Mesenchymal stem cell (in vitro differentiated cells and primary cell): Measurements from ENCODE around the gene GNL3L.
"Not testable (repeated sequence)": the region's sequence is repeated elsewhere in the genome, so short reads cannot be mapped to it uniquely, and the experiment has no call there.

Source experiments
- DNase-seq: peaks from one replicate; pipeline ENCODE4 v3.0.0-alpha.2; 2013
- H2AFZ ChIP-seq: one replicate; pipeline ENCODE4 v1.6.1; 2013; ENCODE audit warnings: low read depth, mild to moderate bottlenecking, control low read depth, inconsistent platforms, low read length, moderate library complexity
- H2AK5ac ChIP-seq: 2 replicates; pipeline ENCODE4 v1.6.1; 2013; ENCODE audit warnings: low read length, moderate library complexity, mild to moderate bottlenecking, inconsistent platforms; ENCODE audit not compliant: severe bottlenecking
- H2BK120ac ChIP-seq: one replicate; pipeline ENCODE4 v1.6.1; 2013; ENCODE audit warnings: low read depth, mild to moderate bottlenecking, inconsistent platforms, low read length, moderate library complexity
- H2BK12ac ChIP-seq, 2 experiments: one replicate each; pipeline ENCODE4 v1.6.1; 2013; ENCODE audit warnings: inconsistent platforms in 2 of 2, low read length in 2 of 2, mild to moderate bottlenecking in 2 of 2, moderate library complexity in 2 of 2, control low read depth in 1 of 2
- H2BK15ac ChIP-seq: one replicate; pipeline ENCODE4 v1.6.1; 2013; ENCODE audit warnings: mild to moderate bottlenecking, low read depth, inconsistent platforms; ENCODE audit not compliant: poor library complexity, severe bottlenecking
- H2BK5ac ChIP-seq: 2 replicates; pipeline ENCODE4 v1.6.1; 2013; ENCODE audit warnings: low read depth, mild to moderate bottlenecking, low read length, control low read depth, inconsistent platforms; ENCODE audit not compliant: poor library complexity, severe bottlenecking
- H3K14ac ChIP-seq, 2 experiments: one replicate each; pipeline ENCODE4 v1.6.1; 2013; ENCODE audit warnings: inconsistent platforms in 2 of 2, low read length in 2 of 2, control low read depth in 1 of 2, mild to moderate bottlenecking in 1 of 2, moderate library complexity in 1 of 2
- H3K18ac ChIP-seq, 2 experiments: one replicate each; pipeline ENCODE4 v1.6.1; 2013; ENCODE audit warnings: inconsistent platforms in 2 of 2, low read length in 2 of 2, control low read depth in 1 of 2, low read depth in 1 of 2, mild to moderate bottlenecking in 1 of 2
- H3K23ac ChIP-seq, 2 experiments: one replicate each; pipeline ENCODE4 v1.6.1; 2013; ENCODE audit warnings: inconsistent platforms in 2 of 2, low read length in 2 of 2, mild to moderate bottlenecking in 2 of 2, moderate library complexity in 2 of 2, control low read depth in 1 of 2
- H3K27ac ChIP-seq: 2 replicates; pipeline ENCODE4 v1.5.1; 2013; ENCODE audit warnings: mild to moderate bottlenecking, moderate library complexity, low read length, control low read depth, inconsistent platforms; ENCODE audit not compliant: poor library complexity, severe bottlenecking
- H3K27me3 ChIP-seq, 2 experiments: 2 replicates each; pipeline versions ENCODE4 v1.6.1 to v1.7.0; 2013; ENCODE audit warnings: low read length in 2 of 2, mild to moderate bottlenecking in 2 of 2, moderate library complexity in 2 of 2, control low read depth in 1 of 2, inconsistent platforms in 1 of 2; ENCODE audit not compliant: control insufficient read depth in 1 of 2, insufficient read depth in 1 of 2
- H3K36me3 ChIP-seq, 2 experiments: 2 replicates each; pipeline versions ENCODE4 v1.6.1 to v1.7.0; 2013; ENCODE audit warnings: low read length in 2 of 2, control low read depth in 1 of 2, inconsistent platforms in 1 of 2, low read depth in 1 of 2, mild to moderate bottlenecking in 1 of 2; ENCODE audit not compliant: insufficient read depth in 2 of 2, control insufficient read depth in 1 of 2
- H3K4ac ChIP-seq, 2 experiments: one replicate each; pipeline ENCODE4 v1.6.1; 2013; ENCODE audit warnings: inconsistent platforms in 2 of 2, low read length in 2 of 2, mild to moderate bottlenecking in 2 of 2, moderate library complexity in 2 of 2, control low read depth in 1 of 2, low read depth in 1 of 2
- H3K4me1 ChIP-seq: 2 replicates; pipeline ENCODE4 v1.6.1; 2013; ENCODE audit warnings: low read depth, low read length, control low read depth; ENCODE audit not compliant: control insufficient read depth, insufficient read depth
- H3K4me2 ChIP-seq: 2 replicates; pipeline ENCODE4 v1.6.1; 2013; ENCODE audit warnings: low read length, mild to moderate bottlenecking, inconsistent platforms; ENCODE audit not compliant: poor library complexity, severe bottlenecking
- H3K4me3 ChIP-seq, 2 experiments: 2 replicates each; pipeline versions ENCODE4 v1.5.1 to v1.7.0; 2013; ENCODE audit warnings: low read length in 2 of 2, mild to moderate bottlenecking in 2 of 2, control low read depth in 1 of 2, low read depth in 1 of 2; ENCODE audit not compliant: insufficient read depth in 1 of 2
- H3K79me1 ChIP-seq: replicated peaks from 2 replicates; pipeline ENCODE4 v1.6.1; 2013; ENCODE audit warnings: mild to moderate bottlenecking, control low read depth, low read length, inconsistent platforms; ENCODE audit not compliant: poor library complexity, severe bottlenecking
- H3K9ac ChIP-seq: 2 replicates; pipeline ENCODE4 v1.7.0; 2013; ENCODE audit warnings: mild to moderate bottlenecking, low read length, moderate library complexity
- H3K9me3 ChIP-seq: 2 replicates; pipeline ENCODE4 v1.7.0; 2013; ENCODE audit warnings: mild to moderate bottlenecking, low read length; ENCODE audit not compliant: control insufficient read depth
- H4K8ac ChIP-seq: one replicate; pipeline ENCODE4 v1.6.1; 2013; ENCODE audit warnings: inconsistent platforms, mild to moderate bottlenecking, low read length, moderate library complexity
- H4K91ac ChIP-seq: one replicate; pipeline ENCODE4 v1.6.1; 2013; ENCODE audit warnings: mild to moderate bottlenecking, low read length, inconsistent platforms
- WGBS: methylation state at CpG from one replicate; pipeline ENCODE4 v1.1.7; 2013; ENCODE audit warnings: mixed read lengths; 5-methylcytosine and 5-hydroxymethylcytosine counted together

GNL3L gene

GRCh38 chrX:54555006-54555405 is 25.0 kb downstream of the GNL3L start:
- not testable (repeated sequence) for H3K4me2 ChIP-seq, H2BK12ac ChIP-seq, H2BK5ac ChIP-seq, H3K18ac ChIP-seq, DNase-seq, H3K27me3 ChIP-seq, H4K91ac ChIP-seq, H3K79me1 ChIP-seq, H3K4me1 ChIP-seq, H3K14ac ChIP-seq, H4K8ac ChIP-seq, H3K9me3 ChIP-seq, H2AFZ ChIP-seq, H3K27ac ChIP-seq, H3K4ac ChIP-seq, H2AK5ac ChIP-seq, H2BK120ac ChIP-seq, H3K4me3 ChIP-seq, H3K9ac ChIP-seq, H3K23ac ChIP-seq, H2BK15ac ChIP-seq
- 100% methylated on average over 7 of the region's 7 CpGs for WGBS
- peaks cover 61 to 76% of the 10 kb centered on the region in 2 experiments for H3K36me3 ChIP-seq

GRCh38 chrX:54560411-54560810 is 30.4 kb downstream of the GNL3L start:
- no peak for DNase-seq
- Histone ChIP-seq H2AK5ac (no peak overlapping the region), H3K27ac (no peak overlapping the region), H2BK12ac (no peak overlapping the region), H3K18ac (no peak overlapping the region), H3K14ac (no peak overlapping the region), H4K91ac (no peak overlapping the region), H2AFZ (no peak overlapping the region), H2BK120ac (no peak overlapping the region), H3K9me3 (no peaks in the 10 kb centered on the region), H3K4me3 (no peak overlapping the region), H3K23ac (no peak overlapping the region), H3K36me3 (peaks cover 51 to 60% of the 10 kb centered on the region in 2 experiments), H3K4ac (no peak overlapping the region), H3K9ac (no peak overlapping the region), H3K79me1 (peaks cover 8% of the 10 kb centered on the region), H2BK5ac (no peak overlapping the region), H3K27me3 (no peaks in the 10 kb centered on the region), H3K4me1 (no peaks in the 10 kb centered on the region), H2BK15ac (no peak overlapping the region), H4K8ac (no peak overlapping the region), H3K4me2 (no peak overlapping the region)
- 92% methylated on average over 10 of the region's 11 CpGs for WGBS

GRCh38 chrX:54561622-54562021 is 31.6 kb downstream of the GNL3L start:
- Histone ChIP-seq H3K9me3 (no peaks in the 10 kb centered on the region), H2BK12ac (no peak overlapping the region), H3K4ac (no peak overlapping the region), H2AK5ac (no peak overlapping the region), H3K18ac (no peak overlapping the region), H4K91ac (no peak overlapping the region), H3K27ac (no peak overlapping the region), H4K8ac (no peak overlapping the region), H2BK5ac (no peak overlapping the region), H3K4me1 (no peaks in the 10 kb centered on the region), H3K9ac (no peak overlapping the region), H3K79me1 (peaks cover 7% of the 10 kb centered on the region), H3K23ac (no peak overlapping the region), H3K27me3 (no peaks in the 10 kb centered on the region), H3K14ac (no peak overlapping the region), H3K36me3 (peaks cover 42 to 52% of the 10 kb centered on the region in 2 experiments), H3K4me2 (no peak overlapping the region), H2AFZ (no peak overlapping the region), H2BK15ac (no peak overlapping the region), H3K4me3 (no peak overlapping the region), H2BK120ac (no peak overlapping the region)
- WGBS, result 57% methylated on average over 1 of the region's 1 CpG
- no peak for DNase-seq

- Histone ChIP-seq H3K4me2 (no peak overlapping the region), H3K18ac (no peak overlapping the region), H2BK15ac (no peak overlapping the region), H3K4me1 (no peaks in the 10 kb centered on the region), H3K9me3 (peaks cover 6% of the 10 kb centered on the region), H3K27ac (no peak overlapping the region), H3K23ac (no peak overlapping the region), H2BK120ac (no peak overlapping the region), H4K91ac (no peak overlapping the region), H2BK5ac (no peak overlapping the region), H3K4ac (no peak overlapping the region), H2BK12ac (no peak overlapping the region), H3K4me3 (no peak overlapping the region), H2AK5ac (no peak overlapping the region), H3K9ac (no peak overlapping the region), H3K14ac (no peak overlapping the region), H4K8ac (no peak overlapping the region), H3K79me1 (peaks cover 2% of the 10 kb centered on the region), H2AFZ (no peak overlapping the region), H3K27me3 (no peaks in the 10 kb centered on the region), H3K36me3 (peaks cover 25 to 41% of the 10 kb centered on the region in 2 experiments)
- DNase-seq, result no peak
- no CpG with 5 or more reads among the region's 5 CpGs for WGBS
Measured at GRCh38 chrX:54564936-54565335, 34.9 kb downstream of the GNL3L start.
